ENCODE data around the gene UFL1.

The UFL1 gene

DNA sequence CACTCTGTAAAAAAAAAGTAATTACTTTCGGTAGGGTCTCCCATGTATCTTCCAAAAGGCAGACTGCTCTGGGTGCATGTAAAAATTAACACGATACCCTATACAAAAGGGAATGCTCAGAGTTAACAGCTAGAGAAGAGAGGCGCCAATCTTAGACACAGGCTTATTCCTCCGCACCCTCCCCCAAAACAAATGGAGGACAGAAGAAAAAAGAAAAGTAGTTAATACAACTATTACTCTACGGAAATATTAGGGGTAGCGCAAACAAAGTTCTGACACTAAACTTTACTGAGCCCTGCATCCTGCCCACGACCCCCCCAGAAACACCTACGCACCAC lies 331 bp upstream of the UFL1 start:
- no peaks in the 10 kb centered on the region for H3K36me3 ChIP-seq (ENCODE audit: insufficient read depth)
- peak overlapping the region; percentile 91; the same call in 1 of the 2 replicates for H3K27ac ChIP-seq
- H3K9ac ChIP-seq = peak overlapping the region; percentile 96
- no peak overlapping the region for H3K4me3 ChIP-seq (IDR thresholded peaks at IDR 0.05; ENCODE audit: insufficient read depth, low read depth, low read length)
- H3K79me2 ChIP-seq (ENCODE audit: insufficient read depth, low read depth) = no peaks in the 10 kb centered on the region
- peak overlapping the region; percentile 88 for H3K4me2 ChIP-seq
- H3K27me3 ChIP-seq (ENCODE audit: insufficient read depth, low read depth) = no peaks in the 10 kb centered on the region
- peak overlapping the region; percentile 52 for H2AFZ ChIP-seq (ENCODE audit: low read depth)
- H4K20me1 ChIP-seq (ENCODE audit: insufficient read depth) = no peaks in the 10 kb centered on the region
- peaks cover 23% of the 10 kb centered on the region for H3K4me1 ChIP-seq (ENCODE audit: low read depth, poor library complexity, severe bottlenecking)
- TF ChIP-seq, protein P1, sequence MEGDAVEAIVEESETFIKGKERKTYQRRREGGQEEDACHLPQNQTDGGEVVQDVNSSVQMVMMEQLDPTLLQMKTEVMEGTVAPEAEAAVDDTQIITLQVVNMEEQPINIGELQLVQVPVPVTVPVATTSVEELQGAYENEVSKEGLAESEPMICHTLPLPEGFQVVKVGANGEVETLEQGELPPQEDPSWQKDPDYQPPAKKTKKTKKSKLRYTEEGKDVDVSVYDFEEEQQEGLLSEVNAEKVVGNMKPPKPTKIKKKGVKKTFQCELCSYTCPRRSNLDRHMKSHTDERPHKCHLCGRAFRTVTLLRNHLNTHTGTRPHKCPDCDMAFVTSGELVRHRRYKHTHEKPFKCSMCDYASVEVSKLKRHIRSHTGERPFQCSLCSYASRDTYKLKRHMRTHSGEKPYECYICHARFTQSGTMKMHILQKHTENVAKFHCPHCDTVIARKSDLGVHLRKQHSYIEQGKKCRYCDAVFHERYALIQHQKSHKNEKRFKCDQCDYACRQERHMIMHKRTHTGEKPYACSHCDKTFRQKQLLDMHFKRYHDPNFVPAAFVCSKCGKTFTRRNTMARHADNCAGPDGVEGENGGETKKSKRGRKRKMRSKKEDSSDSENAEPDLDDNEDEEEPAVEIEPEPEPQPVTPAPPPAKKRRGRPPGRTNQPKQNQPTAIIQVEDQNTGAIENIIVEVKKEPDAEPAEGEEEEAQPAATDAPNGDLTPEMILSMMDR (conservative IDR thresholded peaks at IDR 0.05; ENCODE audit: low read depth, low read length) = no peak

- Histone ChIP-seq H3K9ac (peak overlapping the region; percentile 96), H3K79me2 (ENCODE audit: insufficient read depth, low read depth) (no peaks in the 10 kb centered on the region), H4K20me1 (ENCODE audit: insufficient read depth) (no peaks in the 10 kb centered on the region), H3K4me2 (peak overlapping the region; percentile 47), H3K4me1 (ENCODE audit: low read depth, poor library complexity, severe bottlenecking) (peaks cover 23% of the 10 kb centered on the region), H3K27ac (peak overlapping the region; percentile 91), H3K4me3 (IDR thresholded peaks at IDR 0.05; ENCODE audit: insufficient read depth, low read depth, low read length) (no peak overlapping the region), H3K27me3 (ENCODE audit: insufficient read depth, low read depth) (no peaks in the 10 kb centered on the region), H2AFZ (ENCODE audit: low read depth) (peak overlapping the region; percentile 52), H3K36me3 (ENCODE audit: insufficient read depth) (no peaks in the 10 kb centered on the region)
- TF ChIP-seq, protein P1 (conservative IDR thresholded peaks at IDR 0.05; ENCODE audit: low read depth, low read length) = no peak
Observed at GRCh38 chr6:96522465-96523009, 931 bp downstream of the UFL1 start.

GRCh38 chr6:96528193-96528592 lies 6.6 kb downstream of the UFL1 start:
- Histone ChIP-seq H2AFZ (ENCODE audit: low read depth) (no peak overlapping the region), H3K27me3 (ENCODE audit: insufficient read depth, low read depth) (no peaks in the 10 kb centered on the region), H3K27ac (no peak overlapping the region), H3K9ac (no peak overlapping the region), H3K4me3 (IDR thresholded peaks at IDR 0.05; ENCODE audit: insufficient read depth, low read depth, low read length) (no peak overlapping the region), H3K4me2 (no peak overlapping the region), H4K20me1 (ENCODE audit: insufficient read depth) (no peaks in the 10 kb centered on the region), H3K4me1 (ENCODE audit: low read depth, poor library complexity, severe bottlenecking) (peaks cover 12% of the 10 kb centered on the region), H3K36me3 (ENCODE audit: insufficient read depth) (no peaks in the 10 kb centered on the region), H3K79me2 (ENCODE audit: insufficient read depth, low read depth) (no peaks in the 10 kb centered on the region)
- TF ChIP-seq, protein P1 (conservative IDR thresholded peaks at IDR 0.05; ENCODE audit: low read depth, low read length) = no peak

DNA sequence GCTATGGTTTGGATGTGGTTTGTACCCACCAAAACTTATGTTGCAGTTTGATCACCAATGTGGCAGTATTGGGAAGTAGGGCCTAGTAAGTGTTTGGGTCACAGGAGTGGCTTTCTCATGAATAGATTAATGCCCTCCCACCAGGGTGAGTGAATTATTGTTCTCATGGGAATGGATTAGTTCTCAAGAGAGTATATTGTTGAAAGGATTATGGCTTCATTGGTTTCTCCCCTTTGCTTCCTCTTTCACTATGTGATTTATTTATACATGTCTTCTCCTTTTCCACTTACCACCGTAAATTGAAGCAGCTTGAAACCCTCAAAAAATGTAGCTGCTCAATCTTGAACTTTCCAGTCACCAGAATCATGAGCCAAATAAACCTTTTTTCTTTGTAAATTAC lies 10.8 kb downstream of the UFL1 start:
- Histone ChIP-seq H3K79me2 (ENCODE audit: insufficient read depth, low read depth) (no peaks in the 10 kb centered on the region), H3K4me3 (IDR thresholded peaks at IDR 0.05; ENCODE audit: insufficient read depth, low read depth, low read length) (no peak overlapping the region)

More for the DNA sequence above, 10.8 kb downstream of the UFL1 start:
- no peaks in the 10 kb centered on the region for H3K4me1 ChIP-seq (ENCODE audit: low read depth, poor library complexity, severe bottlenecking)
- no peaks in the 10 kb centered on the region for H4K20me1 ChIP-seq (ENCODE audit: insufficient read depth)
- no peak overlapping the region for H3K4me2 ChIP-seq
- no peaks in the 10 kb centered on the region for H3K36me3 ChIP-seq (ENCODE audit: insufficient read depth)
- TF ChIP-seq, protein P1 (conservative IDR thresholded peaks at IDR 0.05; ENCODE audit: low read depth, low read length) = no peak
- H3K9ac ChIP-seq = no peak overlapping the region
- H2AFZ ChIP-seq (ENCODE audit: low read depth) = no peak overlapping the region
- H3K27me3 ChIP-seq (ENCODE audit: insufficient read depth, low read depth) = no peaks in the 10 kb centered on the region
- H3K27ac ChIP-seq = no peak overlapping the region
